Transverse colon (tissue), 3 donors: ENCODE data around the gene LIX1.

Experiments used
- CTCF ChIP-seq, 5 experiments: fragments of 200-600 bp in 3 of 5; fragments of 450-650 bp in 2 of 5; sonication (generic) in 3 of 5; IDR thresholded peaks; 1 replicate in 2 of 5; 2 replicates in 3 of 5; pipeline ENCODE4 v1.5.1; 2016 to 2017; ENCODE audit warnings: antibody characterized with exemption in 5 of 5, inconsistent platforms in 3 of 5, mild to moderate bottlenecking in 2 of 5, moderate library complexity in 1 of 5
- EP300 ChIP-seq: sonication (generic); formaldehyde crosslinking; IDR thresholded peaks from one replicate; pipeline ENCODE4 v1.6.1; 2017; ENCODE audit warnings: antibody characterized with exemption, low read depth

DNA sequence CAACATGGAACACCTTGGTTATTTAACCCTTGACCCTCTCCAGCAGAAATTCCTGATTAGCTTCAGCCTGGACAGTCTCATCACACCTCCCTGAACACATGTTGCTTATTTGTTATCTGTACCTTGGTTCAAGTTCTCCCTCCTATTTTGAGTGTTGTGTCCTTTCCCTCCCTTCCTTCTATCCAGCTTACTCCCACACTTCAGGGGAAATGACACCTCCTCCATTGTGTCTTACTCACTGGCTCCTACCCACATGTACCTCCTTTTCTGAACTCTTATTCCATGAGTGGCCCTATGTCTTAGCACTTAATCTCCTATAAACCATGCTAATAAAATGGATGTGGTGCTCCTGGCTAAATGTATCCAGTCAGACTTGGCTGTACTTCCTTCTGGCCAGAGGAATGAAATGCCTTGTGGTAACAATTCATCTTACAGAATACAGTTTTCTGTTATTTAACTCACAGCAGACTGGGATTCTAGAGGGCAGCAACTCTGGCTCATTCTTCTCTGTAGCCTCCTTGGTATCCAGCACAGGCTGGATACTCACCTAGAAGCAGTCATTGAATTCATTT, 11.2 kb downstream of the LIX1 start:
- TF ChIP-seq CTCF (IDR thresholded peaks at IDR 0.05) (no peak), EP300 (no peak)
